Esophagus squamous epithelium (tissue), 5 donors: ENCODE results near the gene MORN5. TPM values are rescaled to one million over a fixed set of nuclear protein-coding genes. Genes with fewer than 3 reads are reported as not detected.

ENCODE experiments used
- DNase-seq: peaks from one replicate; lab custom pipeline; 2025; lab: John Stamatoyannopoulos, UW
- H3K27ac ChIP-seq, 4 donors: fragments of 200-600 bp; sonication (generic); one replicate each; pipeline ENCODE4 v1.5.1; 2016 to 2019; ENCODE audit warnings: mild to moderate bottlenecking in 1 of 4
- H3K27me3 ChIP-seq, 4 donors: fragments of 200-600 bp; sonication (generic); 1 replicate in 3 of 4; 2 replicates in 1 of 4; pipeline versions ENCODE4 v1.5.1 to v1.6.0; 2017 to 2021; ENCODE audit warnings: antibody characterized with exemption in 1 of 4
- H3K36me3 ChIP-seq, 3 donors: fragments of 200-600 bp; sonication (generic); one replicate each; pipeline ENCODE4 v1.5.1; 2016 to 2019
- H3K4me1 ChIP-seq, 3 donors: fragments of 200-600 bp; sonication (generic); one replicate each; pipeline ENCODE4 v1.5.1; 2017 to 2019
- H3K4me3 ChIP-seq, 4 donors: fragments of 200-600 bp; sonication (generic); 1 replicate in 3 of 4; 2 replicates in 1 of 4; pipeline ENCODE4 v1.5.1; 2016 to 2019; ENCODE audit warnings: mild to moderate bottlenecking in 2 of 4, moderate library complexity in 1 of 4
- H3K9me3 ChIP-seq, 3 donors: fragments of 200-600 bp; sonication (generic); one replicate each; pipeline ENCODE4 v1.5.1; 2016 to 2019
- CTCF ChIP-seq, 6 experiments: fragments of 450-650 bp in 4 of 6; fragments of 200-600 bp in 2 of 6; sonication (generic) in 2 of 6; IDR thresholded peaks; one replicate each; pipeline ENCODE4 v1.5.1; 2016 to 2019; ENCODE audit warnings: antibody characterized with exemption in 6 of 6, mild to moderate bottlenecking in 4 of 6, moderate library complexity in 4 of 6
- POLR2A ChIP-seq, 4 donors: fragments of 450-650 bp; IDR thresholded peaks; one replicate each; pipeline ENCODE4 v1.6.1; 2017; ENCODE audit warnings: antibody characterized with exemption in 4 of 4, mild to moderate bottlenecking in 4 of 4, moderate library complexity in 3 of 4
- WGBS, 2 donors: methylation state at CpG; one replicate each; pipeline ENCODE4 v1.1.5; 2018; 5-methylcytosine and 5-hydroxymethylcytosine counted together
- intact Hi-C: fragments of 100-400 bp; cut with DNase I; formaldehyde crosslinking; loops from one replicate; pipeline ENCODE4 v1.15.0; 2022
- total RNA-seq, 4 donors: library from RNA; depleted of rRNA; stranded (reverse); fragments of >200 nt; gene quantifications; one replicate each; pipeline ENCODE4 v1.1.0, GENCODE V29; 2016
- donor health status: DM: yes; HTN: yes; CAD: no.

Gene MORN5
- total RNA-seq, 4 donors from 2014 or later: not detected

DNA sequence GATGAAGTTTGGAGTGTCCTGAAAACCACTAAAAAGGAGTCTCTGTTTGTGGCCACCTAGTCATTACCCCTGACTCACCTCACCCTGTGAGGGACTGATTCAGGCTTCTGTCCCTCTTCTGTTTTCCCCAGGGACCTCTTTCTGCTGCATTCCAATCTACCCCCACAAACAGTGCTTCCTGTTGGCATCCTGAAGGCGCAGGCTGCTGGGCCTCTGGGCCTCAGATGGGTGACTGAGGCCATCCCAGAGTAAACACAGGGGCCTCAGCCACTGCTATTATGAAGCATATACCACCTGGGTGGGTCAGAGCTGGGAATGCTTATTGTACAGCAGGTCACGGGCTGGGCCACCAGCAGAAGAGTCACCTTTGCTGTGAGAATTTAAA, 20.0 kb downstream of the MORN5 start:
- intact Hi-C loops: no loop called here
- H3K9me3 ChIP-seq: no peaks in the 10 kb centered on the region
- no peaks in the 10 kb centered on the region for H3K4me1 ChIP-seq
- H3K27ac ChIP-seq: no peak overlapping the region
- H3K4me3 ChIP-seq: no peak overlapping the region
- no peaks in the 10 kb centered on the region for H3K36me3 ChIP-seq
- H3K27me3 ChIP-seq: peaks cover 0 to 18% (median 0%) of the 10 kb centered on the region in 4 donors
- TF ChIP-seq CTCF (IDR thresholded peaks at IDR 0.05): no peak
- no peak for TF ChIP-seq POLR2A (IDR thresholded peaks at IDR 0.05)
- DNase-seq: no peak
- 58 to 100% methylated on average over 1 to 2 of the region's 2 CpGs for WGBS, 2 donors

- no peak for TF ChIP-seq CTCF (IDR thresholded peaks at IDR 0.05)
- no peak for TF ChIP-seq POLR2A (IDR thresholded peaks at IDR 0.05)
- H3K4me1 ChIP-seq: no peaks in the 10 kb centered on the region
- H3K4me3 ChIP-seq: no peak overlapping the region
- WGBS, 2 donors: 15 to 55% methylated on average over 4 of the region's 4 CpGs
- H3K9me3 ChIP-seq: no peaks in the 10 kb centered on the region
- H3K27ac ChIP-seq: no peak overlapping the region
- H3K36me3 ChIP-seq: no peaks in the 10 kb centered on the region
- intact Hi-C loops: no loop called here
- DNase-seq: no peak
- peaks cover 0 to 18% (median 0%) of the 10 kb centered on the region in 4 donors for H3K27me3 ChIP-seq
Observed at GRCh38 chr9:122180633-122181032, 20.9 kb downstream of the MORN5 start.

DNA sequence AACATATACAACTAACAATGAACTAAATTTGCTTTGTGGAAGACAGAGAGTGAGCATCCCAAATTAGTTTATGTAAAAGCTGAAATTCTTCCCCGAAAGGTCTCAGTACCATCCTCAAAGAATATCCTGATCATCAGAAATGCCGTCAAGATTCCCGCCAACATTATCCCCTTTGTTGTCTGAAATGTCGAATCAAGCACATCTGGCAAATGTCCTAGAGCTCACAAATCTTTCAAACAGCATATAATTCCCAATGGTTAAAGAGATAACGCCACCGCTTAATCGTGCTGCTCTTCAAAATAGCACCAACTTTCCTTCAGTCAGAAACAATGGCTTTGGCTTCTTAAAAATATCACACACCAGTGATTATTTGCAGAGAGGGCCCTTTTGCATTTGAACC, 23.8 kb downstream of the MORN5 start:
- Histone ChIP-seq H3K9me3 (no peaks in the 10 kb centered on the region), H3K27me3 (peaks cover 0 to 18% (median 0%) of the 10 kb centered on the region in 4 donors), H3K4me1 (no peaks in the 10 kb centered on the region), H3K27ac (no peak overlapping the region), H3K4me3 (no peak overlapping the region), H3K36me3 (no peaks in the 10 kb centered on the region)
- TF ChIP-seq CTCF (IDR thresholded peaks at IDR 0.05) (no peak), POLR2A (IDR thresholded peaks at IDR 0.05) (no peak)
- no peak for DNase-seq
- 74 to 82% methylated on average over 7 of the region's 7 CpGs for WGBS, 2 donors
- intact Hi-C loops: no loop called here

GRCh38 chr9:122184551-122184950, 24.8 kb downstream of the MORN5 start:
- no peak for TF ChIP-seq POLR2A (IDR thresholded peaks at IDR 0.05)
- TF ChIP-seq CTCF (IDR thresholded peaks at IDR 0.05): no peak
- peaks cover 0 to 18% (median 0%) of the 10 kb centered on the region in 4 donors for H3K27me3 ChIP-seq
- WGBS, 2 donors: 83 to 100% methylated on average over 1 of the region's 1 CpG
- no peak overlapping the region for H3K27ac ChIP-seq
- intact Hi-C loops: no loop called here
- H3K36me3 ChIP-seq: no peaks in the 10 kb centered on the region
- H3K4me3 ChIP-seq: no peak overlapping the region
- no peak for DNase-seq
- no peaks in the 10 kb centered on the region for H3K4me1 ChIP-seq
- no peaks in the 10 kb centered on the region for H3K9me3 ChIP-seq

DNA sequence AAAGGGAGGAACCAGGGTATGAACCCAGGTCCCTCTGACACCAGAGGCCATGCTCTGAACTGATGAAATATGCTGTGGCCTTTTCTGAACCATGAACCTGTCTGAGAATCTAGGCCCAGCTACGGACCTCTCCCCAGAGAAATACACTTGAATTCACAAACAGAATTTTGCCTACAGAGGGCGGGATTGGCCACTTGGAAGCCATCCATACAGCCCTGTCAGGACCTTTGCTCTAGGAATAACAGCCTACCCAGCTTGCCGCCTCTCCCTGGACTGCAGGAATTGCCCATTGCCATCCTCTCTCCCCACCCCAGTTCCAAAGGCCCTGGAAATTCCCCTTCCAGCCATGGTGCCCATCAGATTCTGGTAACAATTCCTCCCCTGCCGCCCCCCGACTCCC, 26.6 kb downstream of the MORN5 start:
- H3K4me1 ChIP-seq: peaks cover 0 to 8% (median 0%) of the 10 kb centered on the region in 3 donors
- intact Hi-C loops: no loop called here
- no peaks in the 10 kb centered on the region for H3K9me3 ChIP-seq
- H3K4me3 ChIP-seq: no peak overlapping the region
- TF ChIP-seq CTCF (IDR thresholded peaks at IDR 0.05) (no peak), POLR2A (IDR thresholded peaks at IDR 0.05) (no peak)
- no peaks in the 10 kb centered on the region for H3K36me3 ChIP-seq
- 69 to 89% methylated on average over 3 of the region's 5 CpGs for WGBS, 2 donors
- H3K27ac ChIP-seq: no peak overlapping the region
- no peak for DNase-seq
- H3K27me3 ChIP-seq: peaks cover 0 to 18% (median 0%) of the 10 kb centered on the region in 4 donors
